Astrocyte of the spinal cord (primary cell): ENCODE measurements around the gene MEG3.
A peak's percentile ranks its signal among the peaks of the same experiment; 100 is the strongest.

Experiments
- DNase-seq: peaks from one replicate; pipeline ENCODE4 v3.0.0; 2011; ENCODE audit warnings: low read depth, low spot score
- H3K4me3 ChIP-seq: 2 replicates; pipeline ENCODE4 v1.5.1; 2011; ENCODE audit warnings: low read depth, mild to moderate bottlenecking, low read length, moderate library complexity
- in situ Hi-C: cut with HindIII; loops from 2 replicates; pipeline ENCODE4 v1.10.0; 2017; ENCODE audit warnings: low sequenced_read_pairs
- TF ChIP-seq, protein P1 (sequence below): IDR thresholded peaks from 2 replicates; pipeline ENCODE4 v1.5.1; 2012; ENCODE audit warnings: low read depth, mild to moderate bottlenecking, low read length, inconsistent platforms

Gene MEG3

DNA sequence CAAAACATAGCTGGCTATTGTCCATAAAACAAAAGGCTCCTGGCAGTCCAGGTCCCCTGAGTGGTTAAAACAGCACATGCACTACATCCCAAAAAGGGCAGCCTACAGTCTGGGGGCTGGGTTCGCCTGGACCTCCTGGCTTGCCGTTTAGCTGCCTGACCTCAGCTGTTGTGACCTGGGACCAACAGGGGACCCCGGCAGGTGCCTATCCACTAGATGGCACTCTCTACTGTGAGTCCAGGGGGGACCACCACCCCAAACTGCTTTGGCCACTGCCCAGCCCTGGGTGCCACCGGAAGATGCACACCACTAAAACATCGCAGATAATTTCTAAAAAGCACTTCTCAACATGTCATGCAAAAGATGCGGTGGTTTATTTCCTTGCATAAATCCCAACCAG, 80.5 kb downstream of the MEG3 start:
- DNase-seq: no peak
- in situ Hi-C loops: no loop called here
- TF ChIP-seq, protein P1, sequence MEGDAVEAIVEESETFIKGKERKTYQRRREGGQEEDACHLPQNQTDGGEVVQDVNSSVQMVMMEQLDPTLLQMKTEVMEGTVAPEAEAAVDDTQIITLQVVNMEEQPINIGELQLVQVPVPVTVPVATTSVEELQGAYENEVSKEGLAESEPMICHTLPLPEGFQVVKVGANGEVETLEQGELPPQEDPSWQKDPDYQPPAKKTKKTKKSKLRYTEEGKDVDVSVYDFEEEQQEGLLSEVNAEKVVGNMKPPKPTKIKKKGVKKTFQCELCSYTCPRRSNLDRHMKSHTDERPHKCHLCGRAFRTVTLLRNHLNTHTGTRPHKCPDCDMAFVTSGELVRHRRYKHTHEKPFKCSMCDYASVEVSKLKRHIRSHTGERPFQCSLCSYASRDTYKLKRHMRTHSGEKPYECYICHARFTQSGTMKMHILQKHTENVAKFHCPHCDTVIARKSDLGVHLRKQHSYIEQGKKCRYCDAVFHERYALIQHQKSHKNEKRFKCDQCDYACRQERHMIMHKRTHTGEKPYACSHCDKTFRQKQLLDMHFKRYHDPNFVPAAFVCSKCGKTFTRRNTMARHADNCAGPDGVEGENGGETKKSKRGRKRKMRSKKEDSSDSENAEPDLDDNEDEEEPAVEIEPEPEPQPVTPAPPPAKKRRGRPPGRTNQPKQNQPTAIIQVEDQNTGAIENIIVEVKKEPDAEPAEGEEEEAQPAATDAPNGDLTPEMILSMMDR: peak; percentile 12
- H3K4me3 ChIP-seq: no peak overlapping the region

DNA sequence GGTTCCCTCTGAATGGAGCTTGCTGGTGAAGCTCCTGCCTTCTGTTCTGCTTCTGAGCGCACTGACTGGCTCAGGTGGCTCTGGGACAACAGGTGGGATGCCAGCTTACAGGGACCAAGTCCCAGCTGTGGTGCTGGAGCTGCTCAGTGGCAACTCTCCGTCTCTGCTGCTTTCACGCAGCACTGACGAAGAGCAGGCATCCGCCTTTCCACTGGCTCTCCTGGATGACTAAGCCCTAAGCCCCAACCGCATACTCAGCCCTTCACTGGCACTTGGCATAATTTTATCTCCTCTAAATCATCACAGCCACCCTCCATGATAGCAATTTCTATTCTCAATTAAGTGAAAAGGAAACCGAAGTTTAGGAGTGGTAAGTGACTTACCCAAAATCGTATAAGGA, 81.3 kb downstream of the MEG3 start:
- in situ Hi-C loops: no loop called here
- TF ChIP-seq, protein P1: no peak
- no peak for DNase-seq
- no peak overlapping the region for H3K4me3 ChIP-seq

DNA sequence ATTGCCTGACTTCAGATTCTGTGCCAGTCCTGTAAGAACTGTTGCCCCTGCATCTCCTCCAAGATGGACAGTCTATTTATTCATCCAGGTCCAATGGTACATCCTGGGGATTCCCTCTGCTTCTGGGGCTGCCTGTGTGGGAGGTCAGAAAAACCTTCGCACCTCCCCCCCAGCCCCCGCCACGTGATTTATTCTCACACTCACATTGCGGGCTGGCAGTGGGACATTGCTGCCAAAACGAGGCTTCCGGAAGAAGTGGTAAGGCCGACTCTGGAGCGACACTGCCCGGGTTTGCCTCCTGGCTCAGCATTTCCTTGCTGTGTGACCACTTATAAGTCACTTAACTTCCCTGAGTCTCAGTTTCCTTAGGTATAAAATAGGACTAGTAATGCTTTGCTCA, 83.5 kb downstream of the MEG3 start:
- H3K4me3 ChIP-seq: no peak overlapping the region
- DNase-seq: no peak
- in situ Hi-C loops: no loop called here
- TF ChIP-seq, protein P1: no peak
